DMS 273 (cell line): ENCODE results near the gene KCTD5.
"Not testable (repeated sequence)": the region's sequence is repeated elsewhere in the genome, so short reads cannot be mapped to it uniquely, and the experiment has no call there.

Experiments used
- DNase-seq: peaks from one replicate; lab custom pipeline; 2025; ENCODE audit not compliant: unreplicated experiment; lab: John Stamatoyannopoulos, UW

KCTD5 gene

GRCh38 chr16:2721634-2722173 is 39.4 kb downstream of the KCTD5 start:
- not testable (repeated sequence) for DNase-seq

DNA sequence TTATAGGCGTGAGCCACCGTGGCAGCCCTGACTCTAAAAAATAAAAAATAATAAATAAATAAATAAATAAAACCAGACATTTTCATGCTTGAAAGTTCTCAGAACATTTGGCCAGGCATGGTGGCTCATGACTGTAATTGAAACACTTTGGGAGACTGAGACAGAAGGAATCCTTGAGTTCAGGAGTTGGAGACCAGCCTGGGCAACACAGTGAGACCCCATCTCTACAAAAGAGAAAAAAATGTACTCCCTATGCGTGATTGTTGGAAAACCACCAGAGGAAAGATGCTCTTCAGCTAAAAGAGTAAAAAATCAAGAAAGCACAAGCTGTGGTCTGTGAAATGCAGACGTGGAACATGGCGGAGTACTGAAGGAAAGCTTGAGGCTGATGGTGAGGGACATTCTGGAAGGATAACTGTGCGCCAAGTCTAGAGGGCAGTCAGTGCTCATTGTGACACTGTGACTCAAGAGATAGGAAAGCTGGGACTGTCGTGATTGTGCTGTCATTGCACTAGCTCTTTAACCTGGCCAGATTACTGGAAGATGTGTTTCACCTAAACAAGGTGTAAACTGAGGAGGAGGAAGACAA is 41.9 kb downstream of the KCTD5 start:
- no peak for DNase-seq

DNA sequence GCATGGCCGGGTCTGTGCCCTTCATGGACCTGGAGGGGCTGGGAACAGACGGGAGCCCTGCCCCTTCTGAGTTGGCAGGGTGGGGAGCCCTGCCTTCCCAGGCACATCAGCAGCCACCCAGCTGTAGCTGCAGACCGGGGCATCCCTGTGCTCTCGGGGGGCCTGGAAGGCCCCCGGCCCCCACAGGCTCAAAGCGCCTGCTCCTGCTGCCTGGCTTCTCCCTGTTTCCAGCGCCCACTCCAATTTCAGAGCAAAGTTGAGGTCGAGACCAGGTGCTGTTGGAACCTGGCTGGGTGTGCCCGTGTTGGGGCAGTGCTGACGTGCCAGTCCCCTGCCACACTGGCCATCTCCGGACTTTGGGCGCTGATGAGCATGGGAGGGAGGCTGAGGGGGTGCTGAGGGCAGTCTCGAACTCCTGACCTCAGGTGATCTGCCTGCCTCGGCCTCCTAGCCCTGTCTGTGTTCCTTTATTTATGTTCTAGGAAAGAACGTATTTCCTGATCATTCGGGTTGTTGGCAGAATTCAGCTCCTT is 42.6 kb downstream of the KCTD5 start:
- DNase-seq, result no peak

DNA sequence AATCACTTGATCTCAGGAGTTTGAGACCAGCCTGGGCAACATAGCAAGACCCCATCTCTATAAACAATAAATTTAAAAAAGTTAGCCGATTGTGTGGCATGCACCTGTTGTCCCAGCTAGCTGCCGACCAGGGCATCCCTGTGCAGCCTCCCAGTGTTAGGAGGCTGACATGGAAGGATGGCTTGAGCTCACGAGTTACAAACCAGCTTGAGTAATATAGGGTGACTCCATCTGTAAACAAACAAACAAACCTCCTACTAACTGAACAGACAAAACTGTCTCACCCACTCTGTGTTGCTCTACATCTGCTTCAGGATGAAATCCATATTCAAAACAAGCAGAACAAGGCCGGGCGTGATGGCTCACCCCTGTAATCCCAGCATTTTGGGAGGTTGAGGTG is 44.6 kb downstream of the KCTD5 start:
- DNase-seq, result no peak

- no peak for DNase-seq
These were observed 45.7 kb downstream of the KCTD5 start for GRCh38 chr16:2728034-2728433.

DNA sequence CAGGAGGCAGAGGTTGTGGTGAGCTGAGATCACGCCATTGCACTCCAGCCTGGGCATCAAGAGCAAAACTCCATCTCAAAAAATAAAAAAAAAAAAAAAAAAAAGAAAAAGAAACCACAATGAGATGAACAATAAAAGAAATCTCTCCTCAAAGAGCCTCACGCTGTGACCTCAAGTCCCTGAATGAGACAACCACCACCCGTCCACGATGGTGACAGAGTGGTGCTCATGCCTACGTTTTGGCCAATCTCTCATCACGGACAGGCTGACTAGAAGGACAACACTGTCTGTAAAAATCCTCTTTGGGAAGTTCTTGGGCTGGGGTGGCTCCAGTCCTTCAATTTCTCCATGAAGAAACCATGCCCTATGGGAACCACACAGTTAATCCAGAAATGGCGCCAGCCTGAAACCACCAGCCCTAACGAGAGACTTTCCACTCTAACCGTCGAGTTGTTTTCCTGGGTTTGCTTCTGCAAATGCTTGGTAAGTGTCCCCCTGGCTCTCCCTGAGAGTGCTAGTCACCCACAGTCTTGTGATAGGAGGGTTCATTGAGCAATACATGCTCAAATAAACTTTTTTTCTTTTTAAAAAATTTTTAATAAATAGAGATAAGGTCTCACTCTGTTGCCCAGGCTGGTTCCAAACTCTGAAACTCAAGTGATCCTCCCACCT is 52.7 kb downstream of the KCTD5 start:
- DNase-seq, result no peak

GRCh38 chr16:2736476-2737237 is 54.3 kb downstream of the KCTD5 start:
- DNase-seq, result no peak

GRCh38 chr16:2737238-2737605 is 54.9 kb downstream of the KCTD5 start:
- no peak for DNase-seq

GRCh38 chr16:2737895-2738418 is 55.6 kb downstream of the KCTD5 start:
- DNase-seq, result no peak

- no peak for DNase-seq
These were observed 56.3 kb downstream of the KCTD5 start for GRCh38 chr16:2738615-2739014.

DNA sequence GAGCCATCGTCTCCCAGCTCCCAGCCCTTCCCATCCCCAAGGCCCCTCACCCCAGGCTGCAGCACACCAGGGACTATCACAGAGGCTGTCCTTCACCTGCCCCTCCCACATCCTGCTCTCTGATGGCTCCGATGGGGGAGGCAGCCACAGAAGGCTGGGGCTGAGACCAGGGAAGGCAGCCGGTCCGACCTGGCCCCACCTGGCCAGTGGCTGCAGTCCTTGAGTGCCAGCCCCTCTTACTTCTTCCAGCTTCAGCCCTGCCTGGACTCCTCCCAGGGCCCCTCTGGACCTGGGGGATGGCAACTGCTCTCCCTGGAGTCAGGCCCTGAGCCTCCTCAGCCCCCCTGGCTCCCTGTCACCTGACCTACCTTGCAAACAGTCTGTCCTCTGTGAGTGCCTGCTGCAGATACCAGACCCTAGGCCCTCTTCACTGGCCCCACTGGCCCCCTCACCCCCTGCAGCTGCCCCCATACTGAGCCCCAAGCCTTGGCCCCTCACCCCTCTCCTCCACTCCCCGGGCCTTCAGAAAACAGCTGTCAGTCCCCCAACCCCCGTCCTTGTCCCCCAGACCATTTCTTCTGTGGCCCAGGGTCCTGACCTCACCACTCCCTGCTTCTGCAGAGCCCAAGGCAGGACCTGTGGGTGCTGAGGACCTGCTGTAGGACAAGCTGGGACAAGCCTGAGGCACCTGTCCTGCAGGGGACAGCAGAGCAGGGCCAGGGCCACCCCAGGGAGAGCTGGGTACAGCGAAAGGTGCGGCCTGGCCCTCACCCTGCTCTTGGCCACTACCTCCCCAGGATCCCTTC is 57.5 kb downstream of the KCTD5 start:
- DNase-seq, result no peak

GRCh38 chr16:2740476-2740875 is 58.2 kb downstream of the KCTD5 start:
- no peak for DNase-seq

- no peak for DNase-seq
These were observed 58.8 kb downstream of the KCTD5 start for GRCh38 chr16:2741168-2741567.

GRCh38 chr16:2742323-2743006 is 60.1 kb downstream of the KCTD5 start:
- DNase-seq, result no peak

DNA sequence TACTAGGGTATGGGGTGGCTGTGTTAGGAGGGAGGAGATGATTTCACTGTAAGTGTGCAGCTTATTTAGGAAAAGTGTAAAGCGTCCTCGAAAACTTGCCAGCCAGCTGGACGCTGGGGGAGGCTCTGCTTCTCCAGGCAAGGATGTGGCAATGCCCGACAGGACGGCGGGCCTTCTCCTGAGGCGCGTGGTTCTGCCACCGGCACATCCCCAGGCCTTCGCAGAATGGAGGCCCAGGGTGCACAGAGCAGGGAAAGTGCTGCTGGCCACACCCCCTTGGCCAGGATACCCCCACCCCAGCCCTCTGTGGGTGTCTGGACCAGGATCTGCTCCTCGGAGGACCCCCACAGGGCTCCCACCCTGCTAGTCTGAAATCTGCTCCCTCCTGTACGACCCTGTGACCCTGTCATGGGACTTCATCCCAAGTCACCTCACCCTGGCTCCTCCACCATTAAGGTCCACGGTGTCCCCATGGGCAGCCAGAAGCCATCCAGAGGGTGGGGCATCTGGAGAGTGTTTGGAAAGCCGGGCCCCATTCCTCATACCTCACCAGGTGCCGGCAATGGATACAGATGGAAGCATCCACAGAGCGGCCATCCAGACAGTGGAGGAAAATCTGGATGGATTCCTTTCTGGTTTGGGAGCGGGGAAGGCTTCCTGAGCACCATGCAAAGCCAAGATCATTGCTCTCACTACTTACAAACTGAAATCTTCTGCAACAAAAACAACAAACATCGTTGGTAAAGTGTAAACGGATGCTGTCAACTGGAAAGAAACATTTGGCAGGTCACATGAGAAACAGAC is 60.9 kb downstream of the KCTD5 start:
- no peak for DNase-seq

DNA sequence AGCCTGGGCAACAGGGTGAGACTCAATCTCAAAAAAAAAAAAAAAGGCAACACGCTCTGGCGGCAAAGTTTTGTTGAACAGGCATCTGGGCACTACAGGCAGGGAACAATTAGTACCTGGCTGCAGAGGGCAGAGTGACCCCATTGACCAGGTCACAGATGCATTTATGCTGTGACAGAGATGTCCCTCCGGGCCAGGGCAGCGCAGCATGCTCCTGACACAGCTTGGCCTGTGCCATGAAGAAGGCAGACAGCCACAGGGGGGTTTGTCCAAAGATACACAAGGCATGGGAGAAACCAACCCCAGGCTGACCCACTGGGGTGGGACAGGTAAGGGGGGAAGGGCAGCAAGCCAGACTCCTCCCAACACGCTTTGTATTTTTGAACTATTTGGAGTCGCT is 62.4 kb downstream of the KCTD5 start:
- DNase-seq, result no peak

DNA sequence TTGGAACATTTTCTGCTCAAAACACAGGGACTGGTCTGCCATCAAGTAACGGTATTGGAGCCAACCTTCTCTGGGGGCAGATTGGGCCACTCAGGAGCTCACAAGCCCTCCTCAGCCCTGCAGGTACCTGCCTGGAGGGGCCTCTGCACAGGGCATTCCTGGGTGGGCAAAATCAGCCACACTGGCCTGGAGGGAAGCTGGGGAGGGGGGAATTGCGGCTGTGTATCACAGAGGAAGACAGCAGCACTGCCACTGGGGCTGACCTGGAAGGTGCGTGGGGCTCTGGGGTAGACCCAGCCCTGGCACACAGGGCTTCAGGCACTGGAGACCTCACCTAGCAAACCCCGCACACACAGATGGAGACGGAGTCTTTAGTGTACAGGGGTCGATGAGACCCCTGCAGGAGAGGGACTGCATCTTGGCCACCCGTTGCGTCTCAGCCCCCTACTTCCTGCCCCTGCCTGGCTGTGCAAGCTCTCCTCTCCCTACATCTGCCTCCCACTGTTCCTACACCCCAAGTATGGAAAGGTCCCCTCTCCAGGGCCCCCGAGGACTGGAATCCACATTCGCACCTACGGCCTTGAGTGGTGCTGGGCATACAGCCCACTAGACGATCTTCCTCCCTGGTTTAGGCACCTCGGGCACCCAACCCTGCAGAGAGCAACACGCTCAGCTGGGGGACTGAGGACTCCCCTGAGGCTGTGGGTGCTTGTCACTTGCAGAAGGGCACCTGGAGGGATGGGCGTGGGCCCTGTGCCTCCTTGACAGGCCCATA is 63.0 kb downstream of the KCTD5 start:
- no peak for DNase-seq

GRCh38 chr16:2745961-2746360 is 63.6 kb downstream of the KCTD5 start:
- DNase-seq, result no peak
